Measurements from ENCODE around the gene PNMA6A.

PNMA6A gene

GRCh38 chrX:153029875-153030274 is 42.4 kb upstream of the PNMA6A start:
- Histone ChIP-seq H3K4ac (ENCODE audit: low read depth, low read length) (no peak overlapping the region), H3K23ac (ENCODE audit: low read length) (no peak overlapping the region), H2AFZ (ENCODE audit: insufficient read depth, low read length, poor library complexity) (no peak overlapping the region), H3K18ac (ENCODE audit: low read length) (no peak overlapping the region), H4K12ac (ENCODE audit: low read depth, low read length) (no peak overlapping the region), H3K79me2 (ENCODE audit: control insufficient read depth, insufficient read depth, low read length, poor library complexity) (no peaks in the 10 kb centered on the region), H2BK5ac (ENCODE audit: low read depth, low read length, poor library complexity) (no peak overlapping the region), H4K91ac (ENCODE audit: low read depth, low read length) (no peak overlapping the region), H3K79me1 (ENCODE audit: low read length) (no peaks in the 10 kb centered on the region), H2BK12ac (ENCODE audit: low read length) (no peak overlapping the region), H2BK120ac (ENCODE audit: insufficient read depth, low read length, poor library complexity) (no peak overlapping the region), H3K9ac (ENCODE audit: low read length) (no peak overlapping the region), H3K4me3 (ENCODE audit: low read depth, low read length) (no peak overlapping the region), H3K36me3 (ENCODE audit: control insufficient read depth in 1 of 2, insufficient read depth in 2 of 2, low read length in 2 of 2) (no peaks in the 10 kb centered on the region), H3K27me3 (ENCODE audit: insufficient read depth, low read length) (no peaks in the 10 kb centered on the region), H2AK5ac (ENCODE audit: low read length) (no peak overlapping the region), H4K8ac (ENCODE audit: low read depth, low read length) (no peak overlapping the region), H3K4me2 (ENCODE audit: low read length) (no peak overlapping the region), H3K4me1 (ENCODE audit: control insufficient read depth in 1 of 2, insufficient read depth in 2 of 2, low read length in 2 of 2) (peaks cover 2 to 3% of the 10 kb centered on the region in 2 experiments), H3K14ac (ENCODE audit: low read length) (no peak overlapping the region), H3K27ac (ENCODE audit: low read depth, low read length) (no peak overlapping the region), H3K9me3 (ENCODE audit: insufficient read depth, low read depth, low read length) (no peaks in the 10 kb centered on the region)
- DNase-seq = no peak
- no CpG with 5 or more reads among the region's 11 CpGs for WGBS (ENCODE audit: extremely low coverage, insufficient coverage, insufficient read length)

GRCh38 chrX:153030801-153031200 is 41.5 kb upstream of the PNMA6A start:
- no peak overlapping the region for H3K23ac ChIP-seq (ENCODE audit: low read length)
- H3K36me3 ChIP-seq (ENCODE audit: control insufficient read depth in 1 of 2, insufficient read depth in 2 of 2, low read length in 2 of 2) = no peaks in the 10 kb centered on the region
- H3K4me3 ChIP-seq (ENCODE audit: low read depth, low read length) = no peak overlapping the region
- H3K4ac ChIP-seq (ENCODE audit: low read depth, low read length) = no peak overlapping the region
- H2BK120ac ChIP-seq (ENCODE audit: insufficient read depth, low read length, poor library complexity) = no peak overlapping the region
- no peak overlapping the region for H2BK5ac ChIP-seq (ENCODE audit: low read depth, low read length, poor library complexity)
- H4K8ac ChIP-seq (ENCODE audit: low read depth, low read length) = no peak overlapping the region
- H2AK5ac ChIP-seq (ENCODE audit: low read length) = no peak overlapping the region
- H4K91ac ChIP-seq (ENCODE audit: low read depth, low read length) = no peak overlapping the region
- no peak overlapping the region for H2AFZ ChIP-seq (ENCODE audit: insufficient read depth, low read length, poor library complexity)
- no peaks in the 10 kb centered on the region for H3K27me3 ChIP-seq (ENCODE audit: insufficient read depth, low read length)
- H2BK12ac ChIP-seq (ENCODE audit: low read length) = no peak overlapping the region
- no peak for DNase-seq
- H3K9ac ChIP-seq (ENCODE audit: low read length) = no peak overlapping the region
- H3K9me3 ChIP-seq (ENCODE audit: insufficient read depth, low read depth, low read length) = no peaks in the 10 kb centered on the region
- no peak overlapping the region for H4K12ac ChIP-seq (ENCODE audit: low read depth, low read length)
- WGBS (ENCODE audit: extremely low coverage, insufficient coverage, insufficient read length) = no CpG with 5 or more reads among the region's 12 CpGs
- H3K4me2 ChIP-seq (ENCODE audit: low read length) = no peak overlapping the region
- H3K18ac ChIP-seq (ENCODE audit: low read length) = no peak overlapping the region
- H3K27ac ChIP-seq (ENCODE audit: low read depth, low read length) = no peak overlapping the region
- H3K79me2 ChIP-seq (ENCODE audit: control insufficient read depth, insufficient read depth, low read length, poor library complexity) = no peaks in the 10 kb centered on the region
- peaks cover 2 to 3% of the 10 kb centered on the region in 2 experiments for H3K4me1 ChIP-seq (ENCODE audit: control insufficient read depth in 1 of 2, insufficient read depth in 2 of 2, low read length in 2 of 2)
- H3K14ac ChIP-seq (ENCODE audit: low read length) = no peak overlapping the region
- no peaks in the 10 kb centered on the region for H3K79me1 ChIP-seq (ENCODE audit: low read length)

DNA sequence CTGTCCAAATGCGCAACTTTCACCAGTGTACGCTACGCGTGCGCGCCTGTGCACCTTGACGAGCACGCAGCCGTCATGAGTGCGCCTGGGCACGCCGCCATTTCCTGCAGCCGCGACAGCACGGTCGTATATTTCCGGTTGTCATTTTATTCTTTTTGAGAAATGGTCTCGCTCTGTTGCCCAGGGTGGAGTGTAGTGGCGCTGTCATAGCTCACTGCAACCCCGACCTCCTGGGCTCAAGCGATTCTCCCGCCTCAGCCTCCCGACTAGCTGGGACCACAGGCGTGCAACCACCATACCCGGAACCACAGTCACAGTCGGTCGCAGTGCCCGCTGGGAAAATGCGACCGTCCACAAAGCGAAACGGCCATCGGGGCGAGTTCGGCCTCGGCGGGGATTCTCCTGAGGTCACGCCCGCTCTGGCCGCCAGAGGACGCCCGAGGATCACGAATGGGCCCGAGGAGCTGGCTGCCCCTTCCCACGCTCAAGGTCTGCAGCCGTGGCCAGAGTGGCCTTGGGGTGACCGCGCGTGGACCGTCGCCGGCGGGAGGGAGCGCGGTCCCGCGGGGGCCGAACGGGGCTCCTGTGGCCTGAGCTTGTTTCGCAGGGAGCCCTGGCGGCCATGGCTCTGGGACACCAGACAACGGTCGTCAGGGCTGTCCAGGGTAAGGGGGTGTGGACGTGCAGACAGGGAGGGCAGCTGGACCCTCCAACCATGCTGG is 39.7 kb upstream of the PNMA6A start:
- H3K79me2 ChIP-seq (ENCODE audit: control insufficient read depth, insufficient read depth, low read length, poor library complexity) = no peaks in the 10 kb centered on the region
- no peak overlapping the region for H3K4me3 ChIP-seq (ENCODE audit: low read depth, low read length)
- H3K23ac ChIP-seq (ENCODE audit: low read length) = no peak overlapping the region
- H4K91ac ChIP-seq (ENCODE audit: low read depth, low read length) = no peak overlapping the region
- no peak overlapping the region for H3K4ac ChIP-seq (ENCODE audit: low read depth, low read length)
- H3K18ac ChIP-seq (ENCODE audit: low read length) = no peak overlapping the region
- no peaks in the 10 kb centered on the region for H3K36me3 ChIP-seq (ENCODE audit: control insufficient read depth in 1 of 2, insufficient read depth in 2 of 2, low read length in 2 of 2)
- H3K9me3 ChIP-seq (ENCODE audit: insufficient read depth, low read depth, low read length) = no peaks in the 10 kb centered on the region
- H3K14ac ChIP-seq (ENCODE audit: low read length) = no peak overlapping the region
- H2BK5ac ChIP-seq (ENCODE audit: low read depth, low read length, poor library complexity) = no peak overlapping the region
- no peaks in the 10 kb centered on the region for H3K27me3 ChIP-seq (ENCODE audit: insufficient read depth, low read length)
- H2BK120ac ChIP-seq (ENCODE audit: insufficient read depth, low read length, poor library complexity) = no peak overlapping the region
- H2AK5ac ChIP-seq (ENCODE audit: low read length) = no peak overlapping the region
- no peak overlapping the region for H2BK12ac ChIP-seq (ENCODE audit: low read length)
- peak overlapping the region; percentile 61 for H4K12ac ChIP-seq (ENCODE audit: low read depth, low read length)
- peaks cover 2 to 3% of the 10 kb centered on the region in 2 experiments for H3K4me1 ChIP-seq (ENCODE audit: control insufficient read depth in 1 of 2, insufficient read depth in 2 of 2, low read length in 2 of 2)
- H3K4me2 ChIP-seq (ENCODE audit: low read length) = peak overlapping the region; percentile 63
- H2AFZ ChIP-seq (ENCODE audit: insufficient read depth, low read length, poor library complexity) = peak overlapping the region; percentile 50
- H4K8ac ChIP-seq (ENCODE audit: low read depth, low read length) = peak overlapping the region; percentile 71
- no peak overlapping the region for H3K9ac ChIP-seq (ENCODE audit: low read length)
- no CpG with 5 or more reads among the region's 64 CpGs for WGBS (ENCODE audit: extremely low coverage, insufficient coverage, insufficient read length)
- no peak overlapping the region for H3K27ac ChIP-seq (ENCODE audit: low read depth, low read length)
- peak; percentile 26 to 67 for DNase-seq
- no peaks in the 10 kb centered on the region for H3K79me1 ChIP-seq (ENCODE audit: low read length)

DNA sequence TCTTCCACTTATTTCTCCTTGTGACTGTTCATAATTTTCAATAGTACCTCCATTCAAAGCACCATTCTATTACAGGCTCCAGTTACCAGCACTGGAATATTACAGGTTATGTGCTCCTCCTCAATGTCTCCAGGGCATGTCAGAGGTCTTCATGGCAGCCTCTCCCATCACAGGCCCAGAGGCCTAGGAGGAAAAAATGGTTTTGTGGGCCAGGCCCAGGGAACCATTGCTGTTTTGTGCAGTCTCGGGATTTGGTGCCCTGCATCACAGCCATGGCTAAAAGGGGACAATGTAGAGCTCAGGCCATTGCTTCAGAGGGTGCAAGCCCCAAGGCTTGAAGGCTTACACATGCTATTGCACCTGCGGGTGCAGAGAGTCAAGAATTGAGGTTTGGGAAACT is 23.2 kb upstream of the PNMA6A start:
- H3K9ac ChIP-seq (ENCODE audit: low read length) = no peak overlapping the region
- no peak overlapping the region for H3K23ac ChIP-seq (ENCODE audit: low read length)
- no peaks in the 10 kb centered on the region for H3K27me3 ChIP-seq (ENCODE audit: insufficient read depth, low read length)
- H2AK5ac ChIP-seq (ENCODE audit: low read length) = no peak overlapping the region
- no peak overlapping the region for H2BK12ac ChIP-seq (ENCODE audit: low read length)
- peaks cover 5% of the 10 kb centered on the region for H3K9me3 ChIP-seq (ENCODE audit: insufficient read depth, low read depth, low read length)
- H3K79me1 ChIP-seq (ENCODE audit: low read length) = no peaks in the 10 kb centered on the region
- no peak overlapping the region for H3K4ac ChIP-seq (ENCODE audit: low read depth, low read length)
- no peak overlapping the region for H3K14ac ChIP-seq (ENCODE audit: low read length)
- no peak overlapping the region for H3K4me2 ChIP-seq (ENCODE audit: low read length)
- no peak overlapping the region for H3K18ac ChIP-seq (ENCODE audit: low read length)
- H4K12ac ChIP-seq (ENCODE audit: low read depth, low read length) = no peak overlapping the region
- H3K79me2 ChIP-seq (ENCODE audit: control insufficient read depth, insufficient read depth, low read length, poor library complexity) = no peaks in the 10 kb centered on the region
- DNase-seq = no peak
- H3K27ac ChIP-seq (ENCODE audit: low read depth, low read length) = no peak overlapping the region
- H4K91ac ChIP-seq (ENCODE audit: low read depth, low read length) = no peak overlapping the region
- WGBS (ENCODE audit: extremely low coverage, insufficient coverage, insufficient read length) = no CpG with 5 or more reads among the region's 2 CpGs
- no peak overlapping the region for H2BK5ac ChIP-seq (ENCODE audit: low read depth, low read length, poor library complexity)
- H3K36me3 ChIP-seq (ENCODE audit: control insufficient read depth in 1 of 2, insufficient read depth in 2 of 2, low read length in 2 of 2) = no peaks in the 10 kb centered on the region
- H2BK120ac ChIP-seq (ENCODE audit: insufficient read depth, low read length, poor library complexity) = no peak overlapping the region
- H4K8ac ChIP-seq (ENCODE audit: low read depth, low read length) = no peak overlapping the region
- H2AFZ ChIP-seq (ENCODE audit: insufficient read depth, low read length, poor library complexity) = no peak overlapping the region
- H3K4me3 ChIP-seq (ENCODE audit: low read depth, low read length) = no peak overlapping the region
- H3K4me1 ChIP-seq (ENCODE audit: control insufficient read depth in 1 of 2, insufficient read depth in 2 of 2, low read length in 2 of 2) = no peaks in the 10 kb centered on the region
